HepG2 (cell line): ENCODE results near the gene MGAT1.
A peak's percentile ranks its signal among the peaks of the same experiment; 100 is the strongest.

Experiments
- TCF12 ChIP-seq, 2 experiments: fragments of 450-650 bp in 1 of 2; sonication (generic) in 1 of 2; formaldehyde crosslinking in 1 of 2; IDR thresholded peaks; 2 replicates each; pipeline versions ENCODE4 v1.6.1 to v1.8.0; 2017 to 2022; ENCODE audit warnings: antibody characterized with exemption in 1 of 2, mild to moderate bottlenecking in 1 of 2, missing genetic modification reagents in 1 of 2, moderate library complexity in 1 of 2
- ZFP36 ChIP-seq: fragments of 150-350 bp; IDR thresholded peaks from 2 replicates; pipeline ENCODE4 v1.6.1; 2018; ENCODE audit warnings: borderline replicate concordance, low read length, low read depth; ENCODE audit not compliant: partially characterized antibody

DNA sequence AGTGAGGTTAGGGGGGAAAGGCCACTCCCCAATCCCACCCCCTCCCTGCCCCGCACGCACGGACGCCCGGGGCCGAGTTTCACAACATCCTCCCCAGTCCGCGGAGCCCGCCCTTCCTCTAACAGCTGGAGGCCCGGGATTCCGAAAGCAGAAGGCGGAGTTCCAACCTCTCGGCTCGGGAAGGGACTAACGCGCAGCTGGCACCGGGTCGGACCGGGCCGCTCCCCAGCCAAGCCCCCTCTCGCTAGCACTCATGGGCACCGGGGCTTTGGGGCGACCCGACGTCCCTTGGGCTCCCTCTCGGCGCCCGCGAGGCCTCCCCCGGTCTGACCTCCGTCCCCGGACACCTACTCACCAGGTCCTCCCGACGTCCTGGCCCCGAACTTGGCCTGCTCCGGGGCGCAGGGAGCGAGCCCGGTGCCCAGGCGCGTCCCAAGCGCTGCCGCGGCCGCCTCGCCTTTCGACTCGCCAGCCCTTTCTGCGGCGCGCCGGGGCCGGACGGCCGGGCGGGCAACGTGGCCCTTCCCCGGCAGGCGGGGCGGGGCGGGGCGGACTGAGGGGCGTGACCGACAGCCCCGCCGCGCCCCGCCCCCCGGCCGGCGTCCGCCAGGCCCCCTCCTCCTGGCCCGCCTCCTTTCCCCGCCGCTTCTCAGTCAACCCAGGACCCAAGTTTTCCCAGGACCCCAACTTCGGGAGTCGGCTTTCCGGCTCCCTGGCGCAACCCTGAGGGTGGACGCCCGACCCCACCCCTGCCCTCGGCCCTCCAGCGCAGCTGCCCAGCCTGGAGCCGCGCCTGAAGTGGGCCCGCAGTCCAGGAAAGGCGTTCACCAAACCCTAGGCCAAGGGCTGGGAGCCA is at the start of gene MGAT1:
- TF ChIP-seq TCF12 (IDR thresholded peaks at IDR 0.05) (no peak), TCF12 (CRISPR knock-in tag; IDR thresholded peaks at IDR 0.05) (0 out of 2 replicates have a peak, but pooled peaks have one; percentile 78), ZFP36 (no peak)
